PC-9 (cell line): ENCODE measurements around the gene POC5. TPM values are rescaled to one million over a fixed set of nuclear protein-coding genes. Genes with fewer than 3 reads are reported as not detected.

Experiments used
- BruUV-seq: library from RNA; stranded (reverse); fragments of 400-500 nt; replicated peaks from 2 replicates; lab custom pipeline; 2021; lab: Mats Ljungman, UMichigan
- CTCF ChIA-PET: fragments of 300-600 bp; sonication (Branson Sonifier 250); formaldehyde crosslinking; loops from one replicate; lab custom pipeline; 2022; ENCODE audit warnings: antibody characterized with exemption; lab: Charles Lee
- POLR2A ChIA-PET: fragments of 300-600 bp; sonication (Branson Sonifier 250); formaldehyde crosslinking; loops from one replicate; lab custom pipeline; 2022; ENCODE audit warnings: antibody characterized with exemption; ENCODE audit not compliant: unreplicated experiment; lab: Charles Lee
- DNase-seq, 2 experiments: peaks; one replicate each; pipeline versions ENCODE4 v3.0.0 to v3.0.0-alpha.2; 2015 to 2022; ENCODE audit warnings: mixed read lengths in 1 of 2
- H2AFZ ChIP-seq: fragments of 200-600 bp; sonication (generic); 2 replicates; pipeline ENCODE4 v1.8.1; 2017; ENCODE audit warnings: antibody characterized with exemption
- H3F3A ChIP-seq: fragments of 200-600 bp; sonication (generic); 2 replicates; pipeline ENCODE4 v1.8.1; 2017; ENCODE audit warnings: antibody characterized with exemption, mild to moderate bottlenecking, low read depth; ENCODE audit not compliant: insufficient read depth
- H3K27ac ChIP-seq: fragments of 200-600 bp; sonication (generic); 2 replicates; pipeline ENCODE4 v1.6.1; 2016; ENCODE audit warnings: mixed run types
- H3K27me3 ChIP-seq: fragments of 200-600 bp; sonication (generic); 2 replicates; pipeline ENCODE4 v1.6.1; 2016; ENCODE audit warnings: low read depth, mixed run types; ENCODE audit not compliant: insufficient read depth
- H3K36me3 ChIP-seq: fragments of 200-600 bp; sonication (generic); 2 replicates; pipeline ENCODE4 v1.6.1; 2016; ENCODE audit warnings: low read depth, mixed run types
- H3K4me1 ChIP-seq: fragments of 200-600 bp; sonication (generic); replicated peaks from 2 replicates; pipeline ENCODE4 v1.6.1; 2016; ENCODE audit warnings: mixed run types; ENCODE audit not compliant: insufficient read depth
- H3K4me2 ChIP-seq: fragments of 200-600 bp; sonication (generic); 2 replicates; pipeline ENCODE4 v1.6.1; 2017; ENCODE audit warnings: mixed run types
- H3K4me3 ChIP-seq: fragments of 200-600 bp; sonication (generic); 2 replicates; pipeline ENCODE4 v1.6.1; 2016; ENCODE audit warnings: mixed run types
- H3K79me2 ChIP-seq: fragments of 200-600 bp; sonication (generic); 2 replicates; pipeline ENCODE4 v1.6.1; 2017; ENCODE audit warnings: low read depth, mixed run types
- H3K9me2 ChIP-seq: fragments of 200-600 bp; sonication (generic); 2 replicates; pipeline ENCODE4 v1.8.1; 2017; ENCODE audit warnings: mild to moderate bottlenecking; ENCODE audit not compliant: insufficient read depth
- H3K9me3 ChIP-seq: fragments of 200-600 bp; sonication (generic); 2 replicates; pipeline ENCODE4 v1.8.1; 2016; ENCODE audit warnings: low read depth; ENCODE audit not compliant: insufficient read depth
- H4K20me1 ChIP-seq: fragments of 200-600 bp; sonication (generic); 2 replicates; pipeline ENCODE4 v1.8.1; 2017; ENCODE audit not compliant: insufficient read depth
- CTCF ChIP-seq: fragments of 200-600 bp; sonication (generic); conservative IDR thresholded peaks from 2 replicates; pipeline ENCODE4 v1.6.1; 2017; ENCODE audit warnings: mixed run types, antibody characterized with exemption, mild to moderate bottlenecking, moderate library complexity
- EZH2 ChIP-seq: fragments of 200-600 bp; sonication (generic); IDR thresholded peaks from 2 replicates; pipeline ENCODE4 v1.8.0; 2017; ENCODE audit warnings: antibody characterized with exemption, low read depth
- intact Hi-C: fragments of 100-400 bp; cut with micrococcal nuclease; formaldehyde crosslinking; loops from one replicate; pipeline ENCODE4 v1.10.0; 2022; ENCODE audit not compliant: unreplicated experiment
- total RNA-seq: library from RNA; stranded (reverse); gene quantifications from 2 replicates; pipeline ENCODE4 v1.2.3, GENCODE V29; 2021

POC5 gene
- total RNA-seq, 1 experiment from 2014 or later, result 13.1 TPM

GRCh38 chr5:75648712-75649111 lies 68.5 kb downstream of the POC5 start:
- Histone ChIP-seq H3K9me3 (no peaks in the 10 kb centered on the region), H3K27ac (no peak overlapping the region), H3F3A (no peaks in the 10 kb centered on the region), H3K4me1 (no peaks in the 10 kb centered on the region), H3K36me3 (no peaks in the 10 kb centered on the region), H3K27me3 (no peaks in the 10 kb centered on the region), H3K4me3 (no peak overlapping the region), H2AFZ (no peak overlapping the region), H3K9me2 (no peaks in the 10 kb centered on the region), H4K20me1 (no peaks in the 10 kb centered on the region), H3K4me2 (no peak overlapping the region), H3K79me2 (no peaks in the 10 kb centered on the region)
- POLR2A ChIA-PET, result no interaction called here
- intact Hi-C loops, result no loop called here
- no peak for TF ChIP-seq EZH2
- TF ChIP-seq CTCF, result no peak
- CTCF ChIA-PET, result no interaction called here
- BruUV-seq, result no TSS peak
- no peak for DNase-seq

- Histone ChIP-seq H3K27ac (0 out of 2 replicates have a peak overlapping the region, but pooled peaks have one; percentile 60), H2AFZ (no peak overlapping the region), H3K79me2 (no peaks in the 10 kb centered on the region), H3K36me3 (no peaks in the 10 kb centered on the region), H3K4me2 (no peak overlapping the region), H3K9me2 (no peaks in the 10 kb centered on the region), H4K20me1 (no peaks in the 10 kb centered on the region), H3F3A (peaks cover 7% of the 10 kb centered on the region; the same call in 1 of the 2 replicates), H3K9me3 (no peaks in the 10 kb centered on the region), H3K4me1 (peaks cover 20% of the 10 kb centered on the region), H3K4me3 (no peak overlapping the region), H3K27me3 (no peaks in the 10 kb centered on the region)
- DNase-seq, result no peak
- TF ChIP-seq EZH2 (no peak), CTCF (no peak)
- intact Hi-C loops, result no loop called here
- POLR2A ChIA-PET, result no interaction called here
- BruUV-seq, result no TSS peak
- CTCF ChIA-PET, result no interaction called here
Observed at GRCh38 chr5:75640826-75641225, 76.4 kb downstream of the POC5 start.

- Histone ChIP-seq H3K4me1 (peaks cover 20% of the 10 kb centered on the region), H3K79me2 (no peaks in the 10 kb centered on the region), H2AFZ (no peak overlapping the region), H3K4me3 (no peak overlapping the region), H4K20me1 (no peaks in the 10 kb centered on the region), H3K27ac (peak overlapping the region; percentile 60), H3K4me2 (peak overlapping the region; percentile 15; the same call in 1 of the 2 replicates), H3K27me3 (no peaks in the 10 kb centered on the region), H3K9me2 (no peaks in the 10 kb centered on the region), H3K9me3 (no peaks in the 10 kb centered on the region), H3F3A (peaks cover 7% of the 10 kb centered on the region; the same call in 1 of the 2 replicates), H3K36me3 (no peaks in the 10 kb centered on the region)
- ChIA-PET CTCF (no interaction called here), POLR2A (no interaction called here)
- peak in 1 of 2 experiments; percentile 85 for DNase-seq
- no TSS peak for BruUV-seq
- intact Hi-C loops, result no loop called here
- TF ChIP-seq EZH2 (no peak), CTCF (no peak)
Observed at GRCh38 chr5:75640395-75640794, 76.8 kb downstream of the POC5 start.
